CD14-positive monocyte (primary cell): Measurements from ENCODE around the gene ESRP2. TPM values are rescaled to one million over a fixed set of nuclear protein-coding genes. Genes with fewer than 3 reads are reported as not detected.

Experiments
- DNase-seq, 3 donors: peaks; one replicate each; pipeline ENCODE4 v3.0.0-alpha.2; 2011 to 2022
- H2AFZ ChIP-seq: 2 replicates; pipeline ENCODE4 v1.6.0; 2012; ENCODE audit warnings: mild to moderate bottlenecking, low read depth, low read length, inconsistent platforms; ENCODE audit not compliant: insufficient read depth, poor library complexity, severe bottlenecking
- H3K27ac ChIP-seq, 2 donors: 1 replicate in 1 of 2; 2 replicates in 1 of 2; pipeline ENCODE4 v1.5.1; 2012 to 2013; ENCODE audit warnings: low read length in 2 of 2, control low read depth in 1 of 2, inconsistent platforms in 1 of 2, low read depth in 1 of 2, mild to moderate bottlenecking in 1 of 2
- H3K27me3 ChIP-seq, 2 donors: one replicate each; pipeline versions ENCODE4 v1.6.0 to v1.6.1; 2011 to 2013; ENCODE audit warnings: low read length in 2 of 2; ENCODE audit not compliant: control insufficient read depth in 2 of 2, insufficient read depth in 2 of 2
- H3K36me3 ChIP-seq, 2 donors: replicated peaks in 1 of 2; 1 replicate in 1 of 2; 2 replicates in 1 of 2; pipeline versions ENCODE4 v1.5.1 to v1.6.1; 2012 to 2013; ENCODE audit warnings: low read length in 2 of 2, control low read depth in 1 of 2, inconsistent platforms in 1 of 2, mild to moderate bottlenecking in 1 of 2; ENCODE audit not compliant: insufficient read depth in 2 of 2, control insufficient read depth in 1 of 2
- H3K4me1 ChIP-seq, 2 donors: 1 replicate in 1 of 2; 2 replicates in 1 of 2; pipeline versions ENCODE4 v1.5.1 to v1.6.1; 2012 to 2013; ENCODE audit warnings: low read length in 2 of 2, control low read depth in 1 of 2, inconsistent platforms in 1 of 2, mild to moderate bottlenecking in 1 of 2, moderate library complexity in 1 of 2; ENCODE audit not compliant: insufficient read depth in 2 of 2, control insufficient read depth in 1 of 2
- H3K4me2 ChIP-seq: replicated peaks from 2 replicates; pipeline ENCODE3; 2012; ENCODE audit warnings: low read length, moderate library complexity, mild to moderate bottlenecking; ENCODE audit not compliant: poor library complexity, severe bottlenecking; ENCODE audit errors: extremely low read depth
- H3K4me3 ChIP-seq, 3 experiments: fragments of 200-600 bp in 1 of 3; sonication (generic) in 1 of 3; replicated peaks in 1 of 3; 1 replicate in 2 of 3; 2 replicates in 1 of 3; pipeline ENCODE4 v1.5.1; 2011 to 2013; ENCODE audit warnings: low read length in 3 of 3, mild to moderate bottlenecking in 3 of 3, control low read depth in 2 of 3, low read depth in 2 of 3, inconsistent platforms in 1 of 3, moderate library complexity in 1 of 3
- H3K79me2 ChIP-seq: 2 replicates; pipeline ENCODE4 v1.6.0; 2012; ENCODE audit warnings: mild to moderate bottlenecking, control low read depth, inconsistent platforms, low read length, moderate library complexity; ENCODE audit not compliant: insufficient read depth
- H3K9ac ChIP-seq: 2 replicates; pipeline ENCODE4 v1.6.0; 2017; ENCODE audit warnings: low read length, mild to moderate bottlenecking; ENCODE audit not compliant: insufficient read depth, poor library complexity, severe bottlenecking
- H3K9me3 ChIP-seq, 2 donors: replicated peaks in 1 of 2; 1 replicate in 1 of 2; 2 replicates in 1 of 2; pipeline versions ENCODE4 v1.5.1 to v1.6.1; 2012 to 2013; ENCODE audit warnings: low read length in 2 of 2, control low read depth in 1 of 2; ENCODE audit not compliant: control insufficient read depth in 1 of 2, insufficient read depth in 1 of 2
- H4K20me1 ChIP-seq: 2 replicates; pipeline ENCODE4 v1.6.0; 2012; ENCODE audit warnings: mild to moderate bottlenecking, low read length, control low read depth, moderate library complexity; ENCODE audit not compliant: insufficient read depth
- H3K27ac Mint-ChIP-seq, 7 donors: one replicate each; pipeline ENCODE4 v1.8.0; 2020; ENCODE audit warnings: mild to moderate bottlenecking in 7 of 7, mixed read lengths in 7 of 7, moderate library complexity in 6 of 7, inconsistent platforms in 2 of 7
- H3K27me3 Mint-ChIP-seq, 3 donors: one replicate each; pipeline ENCODE4 v1.8.0; 2021 to 2022; ENCODE audit warnings: low read depth in 3 of 3, mild to moderate bottlenecking in 3 of 3, mixed read lengths in 3 of 3, moderate library complexity in 3 of 3, inconsistent platforms in 1 of 3
- H3K36me3 Mint-ChIP-seq, 2 donors: one replicate each; pipeline ENCODE4 v1.8.0; 2020; ENCODE audit warnings: mixed read lengths in 2 of 2, inconsistent platforms in 1 of 2, mild to moderate bottlenecking in 1 of 2
- H3K4me1 Mint-ChIP-seq: one replicate; pipeline ENCODE4 v1.8.0; 2020; ENCODE audit warnings: mild to moderate bottlenecking, mixed read lengths
- H3K4me3 Mint-ChIP-seq, 2 donors: one replicate each; pipeline ENCODE4 v1.8.0; 2020; ENCODE audit warnings: mild to moderate bottlenecking in 2 of 2, mixed read lengths in 2 of 2, moderate library complexity in 1 of 2
- H3K9me3 Mint-ChIP-seq, 7 donors: one replicate each; pipeline ENCODE4 v1.8.0; 2020 to 2022; ENCODE audit warnings: mixed read lengths in 7 of 7, mild to moderate bottlenecking in 6 of 7, moderate library complexity in 6 of 7, inconsistent platforms in 2 of 7
- WGBS: methylation state at CpG from one replicate; pipeline ENCODE4 v1.1.5; 2013; ENCODE audit warnings: missing lambda C conversion rate; ENCODE audit not compliant: insufficient coverage; 5-methylcytosine and 5-hydroxymethylcytosine counted together
- intact Hi-C, 2 donors: fragments of 100-400 bp; cut with micrococcal nuclease; formaldehyde crosslinking; loops; one replicate each; pipeline versions ENCODE4 v1.15.0 to v1.15.1; 2023
- polyA plus RNA-seq, 3 donors: library from polyadenylated mRNA; depleted of rRNA in 1 of 3; unstranded in 2 of 3; stranded (reverse) in 1 of 3; fragments of 300-500 nt in 2 of 3; fragments of >200 nt in 1 of 3; fragmentation: Illumina TruSeq in 2 of 3; gene quantifications; 1 replicate in 2 of 3; 2 replicates in 1 of 3; pipeline ENCODE4 v1.2.3, GENCODE V29; 2012 to 2021
- TF ChIP-seq, protein P1 (sequence below): fragments of 200-600 bp; IDR thresholded peaks from one replicate; pipeline ENCODE4 v1.8.0; 2022; ENCODE audit warnings: antibody characterized with exemption, mild to moderate bottlenecking

ESRP2 gene
- polyA plus RNA-seq, 3 donors = not detected

DNA sequence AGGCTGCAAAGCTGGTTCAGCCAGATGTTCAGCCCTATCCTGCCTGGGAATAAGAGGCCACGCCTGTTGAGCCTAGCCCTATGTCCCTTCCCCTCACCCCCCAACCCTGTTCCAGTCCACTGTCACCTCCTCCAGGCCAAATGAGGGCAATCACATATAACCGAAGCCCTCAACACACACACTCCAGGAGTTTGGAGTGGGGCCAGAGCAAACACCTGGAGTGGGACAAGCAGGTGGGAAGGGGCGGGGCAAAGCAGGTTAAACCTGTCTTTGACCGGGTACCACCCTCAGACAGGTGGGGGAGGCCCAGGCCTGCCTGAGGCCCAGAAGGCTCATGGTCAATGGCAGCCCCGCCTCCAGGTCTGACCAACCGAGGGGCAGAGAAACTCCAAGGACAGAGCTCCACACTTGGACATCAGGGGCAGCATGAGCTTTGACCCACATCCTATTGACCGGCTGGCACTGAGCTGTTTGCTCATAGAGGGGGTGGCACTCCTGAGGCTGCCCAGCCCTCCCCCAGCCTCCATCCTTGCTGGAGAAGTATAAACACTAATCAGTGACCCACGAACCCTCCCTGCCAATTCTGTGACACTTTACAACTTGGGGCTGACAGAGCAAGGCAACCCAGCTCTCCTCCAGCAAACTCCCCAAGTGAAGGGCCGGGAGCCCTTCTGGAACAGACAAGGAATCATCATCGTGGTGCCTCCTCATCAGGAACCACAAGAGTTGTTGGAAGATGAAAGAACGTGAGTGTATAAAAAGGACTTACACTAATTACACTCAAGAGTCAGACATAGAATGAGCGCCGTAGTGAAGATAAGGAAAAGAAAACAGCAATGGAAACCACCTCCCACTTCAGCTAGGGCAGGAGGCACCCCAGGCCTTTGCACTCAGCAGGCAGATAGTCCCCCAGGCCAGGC, 1.5 kb downstream of the ESRP2 start:
- Mint-ChIP-seq H3K4me1 (peaks cover 25% of the 10 kb centered on the region), H3K36me3 (peaks cover 16 to 25% of the 10 kb centered on the region in 2 donors), H3K27ac (no peak overlapping the region), H3K4me3 (peak overlapping the region in 1 of 2 donors; percentile 43), H3K9me3 (peaks cover 0 to 19% (median 4%) of the 10 kb centered on the region in 7 donors), H3K27me3 (peaks cover 28 to 41% (median 31%) of the 10 kb centered on the region in 3 donors)
- H3K4me1 ChIP-seq = peaks cover 20 to 43% of the 10 kb centered on the region in 2 donors
- no peaks in the 10 kb centered on the region for H3K9me3 ChIP-seq
- peaks cover 18 to 25% of the 10 kb centered on the region in 2 donors for H3K36me3 ChIP-seq
- H3K79me2 ChIP-seq = no peaks in the 10 kb centered on the region
- intact Hi-C loops = loop anchor here in 1 of 2 donors (5.0 to 10.0 kb wide), 2 partner anchors 147 to 350 kb away; partner anchors contain the start of genes NFATC3 and NRN1L
- no peak overlapping the region for H2AFZ ChIP-seq
- 71% methylated on average over 7 of the region's 13 CpGs for WGBS
- H3K27ac ChIP-seq = no peak overlapping the region
- H3K9ac ChIP-seq = no peak overlapping the region
- peaks cover 9 to 33% of the 10 kb centered on the region in 2 donors for H3K27me3 ChIP-seq
- TF ChIP-seq, protein P1, sequence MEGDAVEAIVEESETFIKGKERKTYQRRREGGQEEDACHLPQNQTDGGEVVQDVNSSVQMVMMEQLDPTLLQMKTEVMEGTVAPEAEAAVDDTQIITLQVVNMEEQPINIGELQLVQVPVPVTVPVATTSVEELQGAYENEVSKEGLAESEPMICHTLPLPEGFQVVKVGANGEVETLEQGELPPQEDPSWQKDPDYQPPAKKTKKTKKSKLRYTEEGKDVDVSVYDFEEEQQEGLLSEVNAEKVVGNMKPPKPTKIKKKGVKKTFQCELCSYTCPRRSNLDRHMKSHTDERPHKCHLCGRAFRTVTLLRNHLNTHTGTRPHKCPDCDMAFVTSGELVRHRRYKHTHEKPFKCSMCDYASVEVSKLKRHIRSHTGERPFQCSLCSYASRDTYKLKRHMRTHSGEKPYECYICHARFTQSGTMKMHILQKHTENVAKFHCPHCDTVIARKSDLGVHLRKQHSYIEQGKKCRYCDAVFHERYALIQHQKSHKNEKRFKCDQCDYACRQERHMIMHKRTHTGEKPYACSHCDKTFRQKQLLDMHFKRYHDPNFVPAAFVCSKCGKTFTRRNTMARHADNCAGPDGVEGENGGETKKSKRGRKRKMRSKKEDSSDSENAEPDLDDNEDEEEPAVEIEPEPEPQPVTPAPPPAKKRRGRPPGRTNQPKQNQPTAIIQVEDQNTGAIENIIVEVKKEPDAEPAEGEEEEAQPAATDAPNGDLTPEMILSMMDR = no peak
- no peak for DNase-seq
- no peak overlapping the region for H3K4me2 ChIP-seq
- no peak overlapping the region for H3K4me3 ChIP-seq
- H4K20me1 ChIP-seq = peaks cover 14% of the 10 kb centered on the region

DNA sequence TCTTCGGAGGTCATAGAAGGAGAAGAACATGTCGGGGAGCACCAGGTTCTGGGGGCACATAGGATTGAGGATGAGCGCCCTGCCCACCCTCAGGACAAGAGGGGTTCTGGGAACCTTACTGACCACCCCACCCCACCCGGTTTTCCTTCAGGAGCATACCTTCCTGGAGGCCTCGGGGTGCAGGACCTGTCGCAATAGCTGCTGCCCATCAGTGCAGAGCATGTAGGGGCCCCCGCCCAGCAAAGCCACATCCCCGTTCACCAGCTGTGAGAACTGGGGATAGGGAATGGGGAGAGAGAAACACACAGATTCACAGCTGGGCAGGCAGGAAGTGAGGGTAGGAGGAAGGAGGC, 2.1 kb downstream of the ESRP2 start:
- Mint-ChIP-seq H3K4me3 (no peak overlapping the region), H3K4me1 (peaks cover 25% of the 10 kb centered on the region)

More for the DNA sequence above, 2.1 kb downstream of the ESRP2 start:
- TF ChIP-seq, protein P1 = no peak
- Histone ChIP-seq H3K4me1 (peaks cover 20 to 43% of the 10 kb centered on the region in 2 donors), H3K79me2 (no peaks in the 10 kb centered on the region), H3K9ac (no peak overlapping the region), H3K9me3 (no peaks in the 10 kb centered on the region), H3K27ac (no peak overlapping the region), H3K4me2 (no peak overlapping the region), H2AFZ (no peak overlapping the region), H3K36me3 (peaks cover 19 to 26% of the 10 kb centered on the region in 2 donors), H4K20me1 (peaks cover 20% of the 10 kb centered on the region), H3K27me3 (peaks cover 9 to 33% of the 10 kb centered on the region in 2 donors), H3K4me3 (no peak overlapping the region)
- no peak overlapping the region for H3K27ac Mint-ChIP-seq
- 54% methylated on average over 6 of the region's 8 CpGs for WGBS
- peaks cover 26 to 37% (median 31%) of the 10 kb centered on the region in 3 donors for H3K27me3 Mint-ChIP-seq
- intact Hi-C loops = loop anchor here in 1 of 2 donors (10.0 kb wide), 1 partner anchor 349 kb away; the partner anchor contains the start of gene NRN1L
- no peak for DNase-seq
- H3K9me3 Mint-ChIP-seq = peaks cover 0 to 19% (median 4%) of the 10 kb centered on the region in 7 donors
- peaks cover 20 to 28% of the 10 kb centered on the region in 2 donors for H3K36me3 Mint-ChIP-seq
